Measurements from ENCODE around the gene GNAT1.

Gene GNAT1

GRCh38 chr3:50189274-50189673 lies 2.1 kb upstream of the GNAT1 start:
- Histone ChIP-seq H3K36me3 (ENCODE audit: control insufficient read depth in 5 of 5, insufficient read depth in 5 of 5, low read length in 5 of 5) (peaks cover 0 to 28% (median 18%) of the 10 kb centered on the region in 5 donors), H3K4me1 (ENCODE audit: control insufficient read depth in 5 of 5, insufficient read depth in 5 of 5, low read length in 5 of 5) (peaks cover 0 to 13% (median 2%) of the 10 kb centered on the region in 5 donors), H3K9ac (ENCODE audit: low read length in 5 of 5) (no peak overlapping the region), H3K4me3 (ENCODE audit: low read depth in 1 of 5, low read length in 5 of 5) (no peak overlapping the region), H3K9me3 (ENCODE audit: control insufficient read depth in 5 of 5, low read length in 5 of 5) (no peaks in the 10 kb centered on the region), H3K27me3 (ENCODE audit: control insufficient read depth in 5 of 5, insufficient read depth in 4 of 5, low read length in 5 of 5) (peaks cover 4 to 25% (median 23%) of the 10 kb centered on the region in 5 donors), H3K27ac (ENCODE audit: low read depth, low read length) (no peak overlapping the region)

- Histone ChIP-seq H3K36me3 (ENCODE audit: control insufficient read depth in 5 of 5, insufficient read depth in 5 of 5, low read length in 5 of 5) (peaks cover 0 to 21% (median 13%) of the 10 kb centered on the region in 5 donors), H3K9ac (ENCODE audit: low read length in 5 of 5) (no peak overlapping the region), H3K27ac (ENCODE audit: low read depth, low read length) (no peak overlapping the region), H3K4me1 (ENCODE audit: control insufficient read depth in 5 of 5, insufficient read depth in 5 of 5, low read length in 5 of 5) (peaks cover 0 to 18% (median 7%) of the 10 kb centered on the region in 5 donors), H3K9me3 (ENCODE audit: control insufficient read depth in 5 of 5, low read length in 5 of 5) (no peaks in the 10 kb centered on the region), H3K27me3 (ENCODE audit: control insufficient read depth in 5 of 5, insufficient read depth in 4 of 5, low read length in 5 of 5) (peaks cover 9 to 31% (median 26%) of the 10 kb centered on the region in 5 donors), H3K4me3 (ENCODE audit: low read depth in 1 of 5, low read length in 5 of 5) (no peak overlapping the region)
These were observed 1.4 kb upstream of the GNAT1 start for GRCh38 chr3:50189989-50190388.

- H3K9ac ChIP-seq (ENCODE audit: low read length in 5 of 5) = no peak overlapping the region
- H3K4me1 ChIP-seq (ENCODE audit: control insufficient read depth in 5 of 5, insufficient read depth in 5 of 5, low read length in 5 of 5) = peaks cover 0 to 18% (median 7%) of the 10 kb centered on the region in 5 donors
- H3K36me3 ChIP-seq (ENCODE audit: control insufficient read depth in 5 of 5, insufficient read depth in 5 of 5, low read length in 5 of 5) = peaks cover 0 to 5% (median 3%) of the 10 kb centered on the region in 5 donors
- no peaks in the 10 kb centered on the region for H3K9me3 ChIP-seq (ENCODE audit: control insufficient read depth in 5 of 5, low read length in 5 of 5)
- no peak overlapping the region for H3K4me3 ChIP-seq (ENCODE audit: low read depth in 1 of 5, low read length in 5 of 5)
- H3K27ac ChIP-seq (ENCODE audit: low read depth, low read length) = no peak overlapping the region
- peaks cover 9 to 42% (median 31%) of the 10 kb centered on the region in 5 donors for H3K27me3 ChIP-seq (ENCODE audit: control insufficient read depth in 5 of 5, insufficient read depth in 4 of 5, low read length in 5 of 5)
These were observed 714 bp downstream of the GNAT1 start for GRCh38 chr3:50192124-50192523.

- Histone ChIP-seq H3K9me3 (ENCODE audit: control insufficient read depth in 5 of 5, low read length in 5 of 5) (no peaks in the 10 kb centered on the region), H3K36me3 (ENCODE audit: control insufficient read depth in 5 of 5, insufficient read depth in 5 of 5, low read length in 5 of 5) (peaks cover 0 to 3% (median 3%) of the 10 kb centered on the region in 5 donors), H3K4me3 (ENCODE audit: low read depth in 1 of 5, low read length in 5 of 5) (no peak overlapping the region), H3K4me1 (ENCODE audit: control insufficient read depth in 5 of 5, insufficient read depth in 5 of 5, low read length in 5 of 5) (peaks cover 0 to 18% (median 7%) of the 10 kb centered on the region in 5 donors), H3K27me3 (ENCODE audit: control insufficient read depth in 5 of 5, insufficient read depth in 4 of 5, low read length in 5 of 5) (peaks cover 9 to 42% (median 31%) of the 10 kb centered on the region in 5 donors), H3K9ac (ENCODE audit: low read length in 5 of 5) (no peak overlapping the region), H3K27ac (ENCODE audit: low read depth, low read length) (no peak overlapping the region)
These were observed 1.3 kb downstream of the GNAT1 start for GRCh38 chr3:50192689-50193141.

- no peak overlapping the region for H3K9ac ChIP-seq (ENCODE audit: low read length in 5 of 5)
- H3K27me3 ChIP-seq (ENCODE audit: control insufficient read depth in 5 of 5, insufficient read depth in 4 of 5, low read length in 5 of 5) = peaks cover 9 to 42% (median 31%) of the 10 kb centered on the region in 5 donors
- peaks cover 0 to 3% (median 1%) of the 10 kb centered on the region in 5 donors for H3K36me3 ChIP-seq (ENCODE audit: control insufficient read depth in 5 of 5, insufficient read depth in 5 of 5, low read length in 5 of 5)
- no peaks in the 10 kb centered on the region for H3K9me3 ChIP-seq (ENCODE audit: control insufficient read depth in 5 of 5, low read length in 5 of 5)
- no peak overlapping the region for H3K27ac ChIP-seq (ENCODE audit: low read depth, low read length)
- no peak overlapping the region for H3K4me3 ChIP-seq (ENCODE audit: low read depth in 1 of 5, low read length in 5 of 5)
- H3K4me1 ChIP-seq (ENCODE audit: control insufficient read depth in 5 of 5, insufficient read depth in 5 of 5, low read length in 5 of 5) = peaks cover 0 to 18% (median 7%) of the 10 kb centered on the region in 5 donors
These were observed 1.9 kb downstream of the GNAT1 start for GRCh38 chr3:50193286-50193685.

GRCh38 chr3:50193746-50194127 lies 2.3 kb downstream of the GNAT1 start:
- peaks cover 9 to 42% (median 31%) of the 10 kb centered on the region in 5 donors for H3K27me3 ChIP-seq (ENCODE audit: control insufficient read depth in 5 of 5, insufficient read depth in 4 of 5, low read length in 5 of 5)
- H3K36me3 ChIP-seq (ENCODE audit: control insufficient read depth in 5 of 5, insufficient read depth in 5 of 5, low read length in 5 of 5) = no peaks in the 10 kb centered on the region
- H3K4me3 ChIP-seq (ENCODE audit: low read depth in 1 of 5, low read length in 5 of 5) = no peak overlapping the region
- no peaks in the 10 kb centered on the region for H3K9me3 ChIP-seq (ENCODE audit: control insufficient read depth in 5 of 5, low read length in 5 of 5)
- H3K4me1 ChIP-seq (ENCODE audit: control insufficient read depth in 5 of 5, insufficient read depth in 5 of 5, low read length in 5 of 5) = peaks cover 0 to 18% (median 7%) of the 10 kb centered on the region in 5 donors
- no peak overlapping the region for H3K9ac ChIP-seq (ENCODE audit: low read length in 5 of 5)
- no peak overlapping the region for H3K27ac ChIP-seq (ENCODE audit: low read depth, low read length)

GRCh38 chr3:50194128-50194902 lies 2.9 kb downstream of the GNAT1 start:
- Histone ChIP-seq H3K27ac (ENCODE audit: low read depth, low read length) (no peak overlapping the region), H3K9me3 (ENCODE audit: control insufficient read depth in 5 of 5, low read length in 5 of 5) (no peaks in the 10 kb centered on the region), H3K9ac (ENCODE audit: low read length in 5 of 5) (no peak overlapping the region), H3K27me3 (ENCODE audit: control insufficient read depth in 5 of 5, insufficient read depth in 4 of 5, low read length in 5 of 5) (peaks cover 9 to 42% (median 31%) of the 10 kb centered on the region in 5 donors), H3K4me3 (ENCODE audit: low read depth in 1 of 5, low read length in 5 of 5) (peak overlapping the region in 4 of 5 donors; percentile 22 to 53 (median 38)), H3K36me3 (ENCODE audit: control insufficient read depth in 5 of 5, insufficient read depth in 5 of 5, low read length in 5 of 5) (no peaks in the 10 kb centered on the region), H3K4me1 (ENCODE audit: control insufficient read depth in 5 of 5, insufficient read depth in 5 of 5, low read length in 5 of 5) (peaks cover 0 to 18% (median 7%) of the 10 kb centered on the region in 5 donors)

- H3K36me3 ChIP-seq (ENCODE audit: control insufficient read depth in 5 of 5, insufficient read depth in 5 of 5, low read length in 5 of 5) = no peaks in the 10 kb centered on the region
- peaks cover 0 to 18% (median 7%) of the 10 kb centered on the region in 5 donors for H3K4me1 ChIP-seq (ENCODE audit: control insufficient read depth in 5 of 5, insufficient read depth in 5 of 5, low read length in 5 of 5)
- no peak overlapping the region for H3K27ac ChIP-seq (ENCODE audit: low read depth, low read length)
- H3K9ac ChIP-seq (ENCODE audit: low read length in 5 of 5) = no peak overlapping the region
- H3K9me3 ChIP-seq (ENCODE audit: control insufficient read depth in 5 of 5, low read length in 5 of 5) = no peaks in the 10 kb centered on the region
- peaks cover 9 to 42% (median 31%) of the 10 kb centered on the region in 5 donors for H3K27me3 ChIP-seq (ENCODE audit: control insufficient read depth in 5 of 5, insufficient read depth in 4 of 5, low read length in 5 of 5)
- peak overlapping the region in 3 of 5 donors; percentile 22 to 53 (median 50) for H3K4me3 ChIP-seq (ENCODE audit: low read depth in 1 of 5, low read length in 5 of 5)
These were observed 3.6 kb downstream of the GNAT1 start for GRCh38 chr3:50194903-50195500.

GRCh38 chr3:50195501-50196252 lies 4.3 kb downstream of the GNAT1 start:
- Histone ChIP-seq H3K4me1 (ENCODE audit: control insufficient read depth in 5 of 5, insufficient read depth in 5 of 5, low read length in 5 of 5) (peaks cover 0 to 18% (median 7%) of the 10 kb centered on the region in 5 donors), H3K36me3 (ENCODE audit: control insufficient read depth in 5 of 5, insufficient read depth in 5 of 5, low read length in 5 of 5) (no peaks in the 10 kb centered on the region), H3K4me3 (ENCODE audit: low read depth in 1 of 5, low read length in 5 of 5) (no peak overlapping the region), H3K9me3 (ENCODE audit: control insufficient read depth in 5 of 5, low read length in 5 of 5) (no peaks in the 10 kb centered on the region), H3K9ac (ENCODE audit: low read length in 5 of 5) (no peak overlapping the region), H3K27me3 (ENCODE audit: control insufficient read depth in 5 of 5, insufficient read depth in 4 of 5, low read length in 5 of 5) (peaks cover 9 to 42% (median 31%) of the 10 kb centered on the region in 5 donors), H3K27ac (ENCODE audit: low read depth, low read length) (no peak overlapping the region)

Measured in subcutaneous abdominal adipose tissue (tissue), 5 donors.